HG02678 (cell line): ENCODE measurements around the gene DCD.

ENCODE experiments used
- ATAC-seq: cut with Tn5 transposase; IDR thresholded peaks from one replicate; pipeline ENCODE4 v1.9.1; 2021; ENCODE audit warnings: mild to moderate bottlenecking, moderate library complexity; ENCODE audit not compliant: unreplicated experiment

Gene DCD

DNA sequence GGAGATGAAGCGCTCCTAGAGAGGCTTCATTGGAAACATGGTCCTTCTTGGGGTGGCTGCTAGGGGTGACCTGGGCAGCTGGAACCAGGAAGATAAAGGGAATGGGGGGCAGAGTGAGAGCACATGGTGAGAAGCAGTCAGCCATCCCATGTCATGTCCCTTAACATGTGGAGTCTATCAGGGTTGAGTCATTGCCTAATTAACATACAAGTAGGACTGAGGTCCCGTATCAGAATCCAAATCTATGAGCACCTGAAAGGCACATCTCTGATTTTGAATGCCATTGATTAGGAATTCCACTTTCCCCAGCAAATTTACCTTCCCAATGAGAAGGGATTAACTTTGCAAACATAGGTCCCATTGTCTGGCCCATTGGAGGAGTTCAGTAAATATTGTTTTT lies 39.4 kb downstream of the DCD start:
- ATAC-seq: no peak

DNA sequence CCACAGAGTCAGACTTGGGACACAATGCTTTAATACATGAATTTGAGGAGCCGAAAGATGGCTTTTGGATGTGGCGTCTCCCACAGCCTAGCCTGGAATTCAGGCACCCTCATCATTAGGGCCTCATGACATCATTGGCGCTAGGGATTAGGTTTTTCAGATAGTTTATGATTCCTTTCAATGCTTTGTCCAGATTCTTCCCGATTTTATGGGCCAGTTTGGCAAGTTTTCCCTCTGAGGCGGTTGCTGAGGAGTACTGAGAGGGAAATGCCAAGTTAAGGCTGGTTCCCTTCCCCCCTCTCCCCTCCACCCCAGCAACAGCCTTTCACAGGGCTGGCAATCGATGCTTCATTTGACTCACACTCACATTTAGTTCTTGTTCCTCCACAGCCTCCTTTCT lies 40.0 kb downstream of the DCD start:
- ATAC-seq: no peak

DNA sequence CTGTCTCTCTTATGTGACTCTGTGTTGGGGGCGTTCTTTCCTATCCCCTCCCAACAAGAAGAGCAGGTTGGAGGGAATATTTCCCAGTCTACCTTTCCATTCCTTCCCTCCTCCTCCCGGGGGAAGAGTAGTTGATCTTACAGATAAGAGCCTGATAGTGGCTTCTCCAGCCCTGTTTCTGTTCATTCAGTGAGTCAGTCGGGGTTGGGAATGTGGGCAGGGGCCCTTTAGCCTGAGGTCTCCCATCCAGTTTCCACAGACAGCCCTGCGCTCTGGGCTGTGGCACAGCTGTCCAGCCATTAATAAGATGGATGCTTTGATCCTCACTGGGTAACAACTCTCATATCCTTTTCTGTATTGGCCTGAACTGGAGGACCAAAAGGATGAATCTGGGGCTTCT lies 41.6 kb downstream of the DCD start:
- no peak for ATAC-seq

DNA sequence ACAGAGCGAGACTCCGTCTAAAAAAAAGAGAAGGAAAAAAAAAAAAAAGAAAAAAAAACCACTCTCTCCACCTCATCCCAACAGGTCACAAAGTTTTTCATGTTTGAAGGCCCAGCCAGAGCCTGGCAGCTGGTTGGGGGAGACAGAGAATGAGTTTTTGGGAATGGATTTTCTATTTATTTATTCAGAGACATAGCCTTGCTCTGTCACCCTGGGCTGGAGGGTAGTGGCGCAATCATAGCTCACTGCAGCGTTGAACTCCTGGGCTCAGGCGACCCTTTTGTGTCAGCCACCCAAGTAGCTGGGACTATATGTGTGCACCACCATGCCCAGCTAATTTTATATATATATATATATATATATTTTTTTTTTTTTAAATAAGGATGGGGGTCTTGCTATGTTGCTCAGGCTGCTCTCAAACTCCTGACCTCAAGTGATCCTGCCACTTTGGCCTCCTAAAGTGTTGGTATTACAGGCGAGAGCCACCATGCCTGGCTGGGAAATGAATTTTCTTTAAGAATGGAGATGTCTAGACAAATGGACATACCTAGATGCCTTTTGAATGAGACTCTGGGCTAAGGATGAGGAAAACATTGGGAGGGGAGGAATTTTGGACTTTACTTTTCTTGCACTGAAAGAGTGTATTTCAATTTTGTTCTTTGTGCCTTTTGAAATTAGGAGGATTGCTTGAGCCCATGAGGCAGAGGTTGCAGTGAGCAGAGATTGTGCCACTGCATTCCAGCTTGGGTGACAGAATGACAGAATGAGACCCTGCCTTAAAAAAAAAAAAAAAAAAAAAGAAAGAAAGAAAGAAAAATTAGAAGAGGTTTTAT lies 42.8 kb downstream of the DCD start:
- no peak for ATAC-seq

DNA sequence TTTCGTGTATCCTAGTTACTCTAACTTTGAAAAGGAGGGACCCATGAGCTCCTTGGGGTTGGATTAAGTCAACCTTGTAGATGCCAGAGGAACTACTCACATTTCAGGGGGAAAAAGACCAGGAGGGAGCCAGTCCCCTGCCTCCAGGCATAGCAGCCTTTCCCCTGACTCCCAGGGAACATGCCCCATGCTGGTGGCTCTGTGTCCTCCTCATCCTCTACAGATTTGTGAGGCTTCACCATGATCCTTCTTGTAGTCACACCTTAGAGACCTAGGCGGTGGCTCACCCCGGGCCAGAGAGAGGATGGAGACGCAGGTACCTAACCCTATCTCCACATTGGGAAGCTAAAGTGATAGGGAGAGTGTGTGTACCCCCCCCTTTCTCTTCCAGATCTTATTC lies 43.7 kb downstream of the DCD start:
- no peak for ATAC-seq

DNA sequence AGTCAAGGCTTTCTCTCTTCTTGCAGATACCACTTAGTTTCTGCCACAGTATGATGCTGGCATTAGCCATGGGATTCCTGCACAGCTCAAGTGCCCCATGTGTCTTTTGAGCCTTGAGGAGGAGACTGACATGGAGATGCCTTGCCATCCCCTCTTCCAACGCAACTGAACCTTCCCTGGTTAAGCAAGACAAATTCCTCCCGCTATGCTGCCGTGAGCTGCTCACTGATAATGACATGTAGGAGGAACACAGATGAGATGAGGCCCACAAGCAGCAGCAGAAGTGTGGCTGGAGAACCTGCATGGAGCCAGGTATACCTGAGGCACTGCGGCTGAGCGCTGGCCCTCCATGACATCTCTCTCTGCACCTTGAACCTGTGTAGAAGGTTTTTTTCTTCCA lies 44.3 kb downstream of the DCD start:
- ATAC-seq: no peak

DNA sequence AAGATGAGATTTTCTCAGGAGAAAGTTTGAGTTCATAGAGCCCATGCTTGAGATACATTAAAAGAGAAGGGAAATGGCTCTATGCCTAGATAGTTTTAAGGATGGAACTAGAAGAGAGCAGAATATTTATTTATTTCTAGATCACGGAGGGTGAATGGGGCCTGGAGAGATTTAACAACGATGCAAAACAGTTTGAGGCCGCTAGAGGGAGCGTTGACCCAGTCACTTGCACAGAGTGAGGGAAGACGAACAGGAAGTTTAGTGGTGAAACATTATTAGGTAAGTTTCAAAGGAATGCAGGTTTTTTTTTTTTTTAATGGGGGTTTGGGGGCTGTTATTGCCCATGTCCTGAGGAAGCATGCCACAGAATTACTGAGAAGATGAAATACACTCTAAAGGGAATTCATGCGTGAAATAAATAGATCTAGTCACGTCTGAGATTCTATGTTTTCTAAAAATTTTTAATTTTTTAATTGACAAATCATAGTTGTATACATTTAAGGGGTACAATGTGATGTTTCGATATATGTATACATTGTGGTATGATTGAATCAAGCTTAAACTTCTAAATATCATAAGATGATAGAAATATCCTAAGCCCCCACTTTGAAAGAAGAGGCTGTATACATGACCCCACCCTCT lies 44.9 kb downstream of the DCD start:
- peak; percentile 88 for ATAC-seq

DNA sequence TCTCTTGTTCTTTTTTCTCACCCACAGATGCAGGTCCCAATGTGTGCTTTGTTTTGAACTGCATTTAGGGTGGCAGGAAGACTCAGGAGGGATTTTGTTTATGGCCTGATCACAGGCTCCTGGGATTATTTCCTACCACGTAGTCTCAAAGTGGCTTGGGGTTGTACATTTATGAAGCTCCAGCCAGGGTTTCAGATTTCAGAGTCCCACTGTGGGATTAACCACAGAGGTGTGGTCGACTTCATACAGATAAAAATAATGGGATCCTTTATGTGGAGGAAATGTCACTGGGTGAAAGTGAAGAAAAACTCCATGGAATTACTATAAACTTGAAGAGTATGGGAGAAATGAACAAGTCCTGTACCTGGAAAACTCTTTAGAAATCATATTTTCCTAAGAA lies 45.5 kb downstream of the DCD start:
- no peak for ATAC-seq

DNA sequence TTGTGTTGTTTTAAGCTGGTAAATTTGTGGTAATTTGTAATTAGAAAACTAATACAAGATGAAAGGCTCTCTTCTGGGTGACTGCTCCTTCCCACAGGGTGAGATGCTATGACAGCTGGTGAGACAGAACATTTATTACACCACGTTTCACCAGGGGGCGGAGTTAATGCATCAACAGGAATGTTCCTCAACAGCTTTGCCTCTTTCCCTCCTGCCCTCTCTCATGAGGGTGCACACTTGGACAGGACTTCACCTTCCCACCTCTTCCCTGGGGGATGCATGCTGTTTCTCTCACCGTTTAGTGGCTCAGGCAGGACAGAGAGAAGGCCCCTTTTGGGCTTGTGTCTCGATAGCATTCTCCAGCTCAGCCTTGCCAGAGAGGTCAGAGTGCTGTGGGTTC lies 46.3 kb downstream of the DCD start:
- ATAC-seq: no peak

DNA sequence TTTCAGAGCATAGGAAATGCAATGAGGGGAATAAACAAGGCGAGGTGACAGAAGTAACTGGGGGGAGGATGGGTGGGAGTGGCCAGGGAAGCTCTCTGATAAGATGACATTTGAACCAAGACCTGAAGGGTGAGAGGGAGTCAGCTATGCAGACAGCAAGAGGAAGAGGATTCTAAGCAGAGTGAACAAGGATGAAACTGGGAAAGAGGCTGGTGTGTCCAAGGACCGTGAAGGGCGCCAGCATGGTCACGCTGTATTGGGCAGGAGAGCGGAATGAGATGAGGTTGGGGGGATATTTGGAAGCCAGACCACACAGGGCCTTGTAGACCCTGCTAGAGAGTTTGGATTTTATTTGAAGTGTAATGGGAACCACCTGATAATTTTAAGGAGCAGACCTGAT lies 49.2 kb downstream of the DCD start:
- ATAC-seq: no peak

DNA sequence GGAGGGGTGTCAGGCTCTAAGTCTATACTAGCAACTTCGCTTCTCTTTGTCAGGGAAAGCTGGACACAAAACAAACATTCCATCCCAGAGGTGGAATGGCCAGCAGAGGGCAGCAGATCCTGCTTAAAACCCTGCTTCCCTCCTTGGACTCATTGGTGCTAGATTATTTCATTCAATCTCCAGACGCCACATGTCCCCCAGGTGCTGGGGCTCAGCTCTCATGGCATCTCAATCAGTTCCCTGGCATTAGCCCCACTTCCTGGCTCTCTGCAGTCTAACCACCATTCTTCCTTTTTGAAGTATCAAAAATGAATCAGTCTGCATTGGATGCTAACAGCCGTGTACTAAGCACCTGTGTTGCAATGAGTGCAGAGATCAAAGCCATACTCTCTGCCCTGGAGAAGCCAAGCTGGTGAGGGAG lies 51.6 kb downstream of the DCD start:
- no peak for ATAC-seq

DNA sequence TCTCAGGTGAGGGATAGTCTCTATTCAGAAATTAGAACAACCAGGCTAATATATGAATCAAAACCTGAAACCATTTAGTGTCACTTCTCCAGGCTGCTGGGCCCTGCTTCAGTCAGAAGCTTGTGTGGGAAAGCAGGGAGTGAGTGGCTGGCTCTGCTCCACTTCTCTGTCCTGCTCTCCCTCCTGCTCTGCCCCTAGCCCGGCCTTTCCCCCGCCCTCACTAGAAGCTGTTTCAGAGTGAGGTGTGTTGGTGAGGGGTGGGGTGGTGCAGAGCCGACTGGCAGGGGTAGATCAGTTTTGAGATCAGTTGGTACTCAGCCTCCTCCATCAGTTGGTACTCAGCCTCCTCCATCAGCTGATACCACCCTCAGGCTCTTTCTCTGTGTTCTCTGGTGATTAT lies 52.7 kb downstream of the DCD start:
- no peak for ATAC-seq
